PC-3 (cell line): ENCODE data around the gene RAD51D.

Experiments used
- EZH2 ChIP-seq: fragments of 300-600 bp; sonication (generic); IDR thresholded peaks from one replicate; pipeline ENCODE4 v1.6.1; 2017; ENCODE audit warnings: antibody characterized with exemption, mild to moderate bottlenecking, low read length; ENCODE audit not compliant: unreplicated experiment
- TF ChIP-seq, protein P1 (sequence below): fragments of 300-600 bp; sonication (generic); conservative IDR thresholded peaks from 2 replicates; pipeline ENCODE4 v1.5.1; 2017; ENCODE audit warnings: antibody characterized with exemption, low read depth, mild to moderate bottlenecking, low read length

DNA sequence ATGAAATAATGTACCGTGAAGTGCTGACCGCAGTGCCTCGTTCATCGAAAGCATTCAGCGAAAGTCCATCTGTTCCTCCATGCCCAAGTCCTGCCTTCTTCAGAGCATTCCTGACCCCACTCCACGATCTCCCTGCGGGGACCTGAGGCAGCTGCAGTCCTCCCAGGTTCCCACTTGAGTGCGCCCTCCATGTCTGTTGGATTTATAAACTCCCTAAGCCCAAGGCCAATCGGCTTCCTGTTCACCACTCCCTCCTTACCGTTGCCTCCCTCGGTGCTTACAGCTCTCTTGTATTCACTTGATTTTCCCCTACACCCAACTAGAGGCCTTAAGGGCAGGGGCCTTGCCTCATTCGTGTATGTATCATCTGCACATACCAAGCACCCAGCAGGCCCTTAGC is 2.8 kb downstream of the RAD51D start:
- TF ChIP-seq, protein P1, sequence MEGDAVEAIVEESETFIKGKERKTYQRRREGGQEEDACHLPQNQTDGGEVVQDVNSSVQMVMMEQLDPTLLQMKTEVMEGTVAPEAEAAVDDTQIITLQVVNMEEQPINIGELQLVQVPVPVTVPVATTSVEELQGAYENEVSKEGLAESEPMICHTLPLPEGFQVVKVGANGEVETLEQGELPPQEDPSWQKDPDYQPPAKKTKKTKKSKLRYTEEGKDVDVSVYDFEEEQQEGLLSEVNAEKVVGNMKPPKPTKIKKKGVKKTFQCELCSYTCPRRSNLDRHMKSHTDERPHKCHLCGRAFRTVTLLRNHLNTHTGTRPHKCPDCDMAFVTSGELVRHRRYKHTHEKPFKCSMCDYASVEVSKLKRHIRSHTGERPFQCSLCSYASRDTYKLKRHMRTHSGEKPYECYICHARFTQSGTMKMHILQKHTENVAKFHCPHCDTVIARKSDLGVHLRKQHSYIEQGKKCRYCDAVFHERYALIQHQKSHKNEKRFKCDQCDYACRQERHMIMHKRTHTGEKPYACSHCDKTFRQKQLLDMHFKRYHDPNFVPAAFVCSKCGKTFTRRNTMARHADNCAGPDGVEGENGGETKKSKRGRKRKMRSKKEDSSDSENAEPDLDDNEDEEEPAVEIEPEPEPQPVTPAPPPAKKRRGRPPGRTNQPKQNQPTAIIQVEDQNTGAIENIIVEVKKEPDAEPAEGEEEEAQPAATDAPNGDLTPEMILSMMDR = no peak
- TF ChIP-seq EZH2 = no peak
